ENCODE results near the gene FGF12. TPM values are rescaled to one million over a fixed set of nuclear protein-coding genes. Genes with fewer than 3 reads are reported as not detected.

FGF12 gene
- total RNA-seq, 1 donor from 2014 or later: 3.9 TPM

DNA sequence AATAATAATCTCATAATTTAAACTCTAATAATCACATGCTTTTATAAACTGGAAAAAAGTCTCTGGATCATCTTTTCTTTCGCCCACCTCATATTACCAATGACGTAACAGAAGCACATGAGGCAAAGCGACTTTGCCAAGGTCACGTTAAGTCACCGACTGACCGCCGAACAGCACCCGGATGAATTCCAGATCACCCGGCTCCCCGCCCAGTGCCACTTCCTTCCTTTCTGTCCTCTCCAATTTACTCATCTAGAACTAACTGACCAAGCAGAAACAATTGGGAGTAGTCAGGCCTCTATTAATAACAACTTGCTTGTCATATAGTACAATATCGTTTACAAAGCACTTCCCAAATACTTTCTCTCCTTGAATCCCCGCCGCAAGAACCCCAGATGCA lies 21.1 kb downstream of the FGF12 start:
- no peak for TF ChIP-seq CTCF (IDR thresholded peaks at IDR 0.05)
- ATAC-seq: no peak
- Histone ChIP-seq H3K36me3 (no peaks in the 10 kb centered on the region), H3K27ac (no peak overlapping the region), H3K9me3 (no peaks in the 10 kb centered on the region), H3K4me3 (no peak overlapping the region), H3K27me3 (ENCODE audit: low read depth) (no peaks in the 10 kb centered on the region), H3K4me1 (no peaks in the 10 kb centered on the region)
- no peak for DNase-seq
- intact Hi-C loops (cut with DNase I): no loop called here

GRCh38 chr3:192700885-192701284 lies 26.5 kb downstream of the FGF12 start:
- Histone ChIP-seq H3K9me3 (no peaks in the 10 kb centered on the region), H3K36me3 (no peaks in the 10 kb centered on the region), H3K27me3 (ENCODE audit: low read depth) (no peaks in the 10 kb centered on the region), H3K27ac (no peak overlapping the region), H3K4me3 (no peak overlapping the region), H3K4me1 (no peaks in the 10 kb centered on the region)
- intact Hi-C loops (cut with DNase I): no loop called here
- DNase-seq (no peak), ATAC-seq (no peak)
- no peak for TF ChIP-seq CTCF (IDR thresholded peaks at IDR 0.05)

DNA sequence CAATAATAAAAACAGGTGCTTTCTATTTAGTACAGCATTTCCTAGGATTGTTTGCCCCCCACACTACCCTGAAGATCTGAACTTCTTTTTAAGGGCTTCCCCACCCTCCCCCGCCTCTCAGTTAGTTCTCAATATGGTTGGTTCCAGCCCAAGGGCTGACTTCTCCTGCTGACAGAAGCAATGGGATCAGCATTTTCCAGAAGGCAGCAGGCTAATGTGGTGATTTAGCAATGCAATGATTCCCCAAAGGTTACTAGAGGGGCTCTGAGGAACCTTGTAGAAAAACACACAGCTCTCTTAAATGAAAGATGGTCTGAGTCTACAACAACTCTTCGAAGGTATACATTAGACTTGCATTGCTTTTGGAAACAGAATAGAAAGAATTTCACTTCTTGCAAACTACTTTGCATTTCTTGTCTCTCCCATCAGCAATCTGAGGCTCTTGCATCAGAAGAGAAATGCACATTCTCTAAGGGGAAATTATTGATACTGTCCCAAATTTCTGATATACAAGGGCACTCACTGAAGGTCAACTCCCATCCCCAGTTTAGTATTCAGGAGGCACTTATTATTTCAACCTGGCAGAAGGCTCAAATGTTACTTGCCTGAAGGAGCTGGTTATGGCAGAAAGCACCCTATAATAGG lies 30.3 kb downstream of the FGF12 start:
- ATAC-seq: no peak
- no peak for DNase-seq
- Histone ChIP-seq H3K27me3 (ENCODE audit: low read depth) (no peaks in the 10 kb centered on the region), H3K9me3 (no peaks in the 10 kb centered on the region), H3K36me3 (no peaks in the 10 kb centered on the region), H3K4me3 (no peak overlapping the region), H3K27ac (no peak overlapping the region), H3K4me1 (no peaks in the 10 kb centered on the region)
- intact Hi-C loops (cut with DNase I): no loop called here
- TF ChIP-seq CTCF (IDR thresholded peaks at IDR 0.05): no peak

- no peak for TF ChIP-seq CTCF (IDR thresholded peaks at IDR 0.05)
- Histone ChIP-seq H3K36me3 (no peaks in the 10 kb centered on the region), H3K9me3 (no peaks in the 10 kb centered on the region), H3K27me3 (ENCODE audit: low read depth) (no peaks in the 10 kb centered on the region), H3K27ac (no peak overlapping the region), H3K4me1 (no peaks in the 10 kb centered on the region), H3K4me3 (no peak overlapping the region)
- ATAC-seq (peak in 1 of 2 donors; percentile 25), DNase-seq (no peak)
- intact Hi-C loops (cut with DNase I): no loop called here
Measured at GRCh38 chr3:192687488-192688152, 39.7 kb downstream of the FGF12 start.

DNA sequence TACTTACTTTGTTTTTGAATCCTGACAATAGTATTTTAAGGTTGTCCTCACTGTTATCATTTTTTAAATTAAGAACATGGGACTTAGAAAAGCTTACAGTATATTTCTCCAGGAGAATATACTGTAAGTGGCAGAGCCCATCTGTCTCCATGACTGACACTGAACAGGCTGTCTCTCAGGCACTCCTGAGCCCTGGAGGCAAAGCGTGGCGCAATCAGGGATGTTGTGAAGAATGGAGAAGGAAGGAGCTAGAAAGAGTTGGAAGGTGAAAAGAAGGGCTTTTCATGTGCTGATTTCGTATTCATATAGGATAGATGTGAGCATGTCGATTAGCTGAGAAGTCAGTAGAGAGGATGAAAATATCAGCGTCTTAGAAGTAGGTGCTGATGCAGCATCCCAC lies 41.5 kb downstream of the FGF12 start:
- Histone ChIP-seq H3K9me3 (no peaks in the 10 kb centered on the region), H3K27ac (no peak overlapping the region), H3K27me3 (ENCODE audit: low read depth) (no peaks in the 10 kb centered on the region), H3K36me3 (no peaks in the 10 kb centered on the region), H3K4me1 (no peaks in the 10 kb centered on the region), H3K4me3 (no peak overlapping the region)
- intact Hi-C loops (cut with DNase I): no loop called here
- no peak for ATAC-seq
- TF ChIP-seq CTCF (IDR thresholded peaks at IDR 0.05): no peak
- no peak for DNase-seq
